GM04504 (cell line): ENCODE data around the gene MGAT5.

Source experiments
- DNase-seq: peaks from one replicate; pipeline ENCODE4 v3.0.0-alpha.2; 2012; ENCODE audit warnings: low read depth

The MGAT5 gene

GRCh38 chr2:134253117-134253704 is 661 bp upstream of the MGAT5 start:
- no peak for DNase-seq

- no peak for DNase-seq
These were observed 952 bp downstream of the MGAT5 start for GRCh38 chr2:134254824-134255223.

- no peak for DNase-seq
These were observed 3.1 kb downstream of the MGAT5 start for GRCh38 chr2:134256956-134257355.

GRCh38 chr2:134257509-134257908 is 3.6 kb downstream of the MGAT5 start:
- DNase-seq = no peak

- DNase-seq = no peak
These were observed 4.3 kb downstream of the MGAT5 start for GRCh38 chr2:134257965-134258683.

- no peak for DNase-seq
These were observed 5.0 kb downstream of the MGAT5 start for GRCh38 chr2:134258684-134259388.

- DNase-seq = no peak
These were observed 5.7 kb downstream of the MGAT5 start for GRCh38 chr2:134259571-134259970.

GRCh38 chr2:134259994-134260393 is 6.1 kb downstream of the MGAT5 start:
- DNase-seq = no peak

- peak; percentile 82 for DNase-seq
These were observed 6.8 kb downstream of the MGAT5 start for GRCh38 chr2:134260713-134261112.

GRCh38 chr2:134261398-134262131 is 7.7 kb downstream of the MGAT5 start:
- no peak for DNase-seq

GRCh38 chr2:134262684-134263083 is 8.8 kb downstream of the MGAT5 start:
- no peak for DNase-seq

- no peak for DNase-seq
These were observed 14.4 kb downstream of the MGAT5 start for GRCh38 chr2:134268265-134268664.

GRCh38 chr2:134269230-134269629 is 15.4 kb downstream of the MGAT5 start:
- DNase-seq = no peak

- no peak for DNase-seq
These were observed 16.3 kb downstream of the MGAT5 start for GRCh38 chr2:134269972-134270735.

GRCh38 chr2:134271758-134272157 is 17.9 kb downstream of the MGAT5 start:
- DNase-seq = no peak

GRCh38 chr2:134272806-134273205 is 18.9 kb downstream of the MGAT5 start:
- DNase-seq = no peak

GRCh38 chr2:134273256-134273983 is 19.5 kb downstream of the MGAT5 start:
- DNase-seq = no peak

GRCh38 chr2:134274121-134274520 is 20.2 kb downstream of the MGAT5 start:
- DNase-seq = no peak

- DNase-seq = no peak
These were observed 21.4 kb downstream of the MGAT5 start for GRCh38 chr2:134275058-134275862.
